Mesothelial cell of epicardium (in vitro differentiated cells): Measurements from ENCODE around the gene ZFP92. TPM values are rescaled to one million over a fixed set of nuclear protein-coding genes. Genes with fewer than 3 reads are reported as not detected.

Experiments
- DNase-seq, 2 experiments: peaks; one replicate each; pipeline ENCODE4 v3.0.0; 2021; ENCODE audit warnings: low spot score in 2 of 2; ENCODE audit not compliant: unreplicated experiment in 2 of 2
- H3K27ac Mint-ChIP-seq: 2 replicates; pipeline ENCODE4 v1.8.0; 2021; ENCODE audit warnings: mixed read lengths
- H3K27me3 Mint-ChIP-seq: 2 replicates; pipeline ENCODE4 v1.8.0; 2021; ENCODE audit warnings: low read depth, mixed read lengths
- H3K36me3 Mint-ChIP-seq: 2 replicates; pipeline ENCODE4 v1.8.0; 2021; ENCODE audit warnings: mixed read lengths
- H3K4me1 Mint-ChIP-seq: 2 replicates; pipeline ENCODE4 v1.8.0; 2021; ENCODE audit warnings: mixed read lengths
- H3K4me3 Mint-ChIP-seq: 2 replicates; pipeline ENCODE4 v1.8.0; 2021; ENCODE audit warnings: mild to moderate bottlenecking, moderate library complexity, mixed read lengths
- H3K9me3 Mint-ChIP-seq: 2 replicates; pipeline ENCODE4 v1.8.0; 2021; ENCODE audit warnings: mixed read lengths
- total RNA-seq: library from RNA; stranded (reverse); gene quantifications from 3 replicates; pipeline ENCODE4 v1.2.1, GENCODE V29; 2021
- TF ChIP-seq, protein P1 (sequence below): fragments of 200-600 bp; sonication (generic); IDR thresholded peaks from one replicate; pipeline ENCODE4 v1.5.0; 2021; ENCODE audit warnings: antibody characterized with exemption; ENCODE audit not compliant: unreplicated experiment

Gene ZFP92
- total RNA-seq, 1 donor from 2014 or later, result 1.3 TPM

DNA sequence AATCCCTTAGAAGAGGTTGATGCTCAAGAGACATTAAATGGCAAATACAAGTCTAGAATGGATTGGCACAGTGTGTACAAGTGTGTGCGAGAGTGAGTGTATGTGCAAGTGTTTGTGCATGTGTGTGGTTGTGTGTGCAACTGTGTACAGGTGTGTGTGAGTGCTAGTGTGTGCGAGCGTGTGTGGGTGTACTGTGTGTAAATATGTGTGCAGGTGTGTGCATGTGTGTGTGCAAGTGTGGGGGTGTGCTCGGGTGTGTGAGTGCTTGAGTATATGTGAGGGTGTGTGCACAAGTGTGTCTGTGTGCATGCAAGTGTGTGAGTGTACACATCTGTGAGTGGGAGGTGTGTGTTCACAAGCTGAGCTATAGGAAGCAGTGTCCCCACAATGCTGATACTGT lies 28.7 kb downstream of the ZFP92 start:
- Mint-ChIP-seq H3K4me3 (no peak overlapping the region), H3K27me3 (no peaks in the 10 kb centered on the region), H3K4me1 (peaks cover 2% of the 10 kb centered on the region), H3K36me3 (no peaks in the 10 kb centered on the region), H3K27ac (no peak overlapping the region), H3K9me3 (peaks cover 4% of the 10 kb centered on the region)
- TF ChIP-seq, protein P1, sequence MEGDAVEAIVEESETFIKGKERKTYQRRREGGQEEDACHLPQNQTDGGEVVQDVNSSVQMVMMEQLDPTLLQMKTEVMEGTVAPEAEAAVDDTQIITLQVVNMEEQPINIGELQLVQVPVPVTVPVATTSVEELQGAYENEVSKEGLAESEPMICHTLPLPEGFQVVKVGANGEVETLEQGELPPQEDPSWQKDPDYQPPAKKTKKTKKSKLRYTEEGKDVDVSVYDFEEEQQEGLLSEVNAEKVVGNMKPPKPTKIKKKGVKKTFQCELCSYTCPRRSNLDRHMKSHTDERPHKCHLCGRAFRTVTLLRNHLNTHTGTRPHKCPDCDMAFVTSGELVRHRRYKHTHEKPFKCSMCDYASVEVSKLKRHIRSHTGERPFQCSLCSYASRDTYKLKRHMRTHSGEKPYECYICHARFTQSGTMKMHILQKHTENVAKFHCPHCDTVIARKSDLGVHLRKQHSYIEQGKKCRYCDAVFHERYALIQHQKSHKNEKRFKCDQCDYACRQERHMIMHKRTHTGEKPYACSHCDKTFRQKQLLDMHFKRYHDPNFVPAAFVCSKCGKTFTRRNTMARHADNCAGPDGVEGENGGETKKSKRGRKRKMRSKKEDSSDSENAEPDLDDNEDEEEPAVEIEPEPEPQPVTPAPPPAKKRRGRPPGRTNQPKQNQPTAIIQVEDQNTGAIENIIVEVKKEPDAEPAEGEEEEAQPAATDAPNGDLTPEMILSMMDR, result no peak
- no peak for DNase-seq

DNA sequence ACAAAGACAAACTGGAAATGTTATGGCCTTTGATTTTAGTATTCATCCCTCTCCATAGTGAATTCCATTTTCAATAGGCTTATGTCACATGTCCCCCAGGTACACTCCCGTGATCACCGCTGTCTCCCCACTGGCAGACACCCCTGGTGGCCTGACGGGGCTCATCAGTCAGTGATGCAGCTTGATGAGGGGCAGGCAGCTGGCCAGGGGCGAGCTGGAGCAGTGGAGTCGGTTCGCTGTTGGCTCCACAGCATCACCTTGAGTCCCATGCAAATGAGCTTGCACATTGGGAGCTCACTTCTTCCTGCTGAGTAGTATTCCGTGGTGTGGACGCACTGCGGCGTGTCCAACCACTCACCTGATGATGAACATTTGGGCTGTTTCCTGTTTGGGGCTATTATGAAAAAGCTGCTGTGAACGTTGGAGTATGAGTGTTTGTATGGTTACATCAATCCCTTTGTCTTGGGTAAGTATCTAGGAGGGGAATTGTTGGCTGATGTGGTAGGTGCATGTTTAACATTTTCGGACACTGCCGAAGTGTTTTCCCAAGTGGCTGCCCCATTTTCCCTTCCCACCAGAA lies 29.4 kb downstream of the ZFP92 start:
- H3K4me1 Mint-ChIP-seq, result peaks cover 2% of the 10 kb centered on the region
- no peaks in the 10 kb centered on the region for H3K27me3 Mint-ChIP-seq
- no peak overlapping the region for H3K27ac Mint-ChIP-seq
- no peaks in the 10 kb centered on the region for H3K36me3 Mint-ChIP-seq
- H3K4me3 Mint-ChIP-seq, result no peak overlapping the region
- no peak for DNase-seq
- TF ChIP-seq, protein P1, result no peak
- peaks cover 4% of the 10 kb centered on the region for H3K9me3 Mint-ChIP-seq

DNA sequence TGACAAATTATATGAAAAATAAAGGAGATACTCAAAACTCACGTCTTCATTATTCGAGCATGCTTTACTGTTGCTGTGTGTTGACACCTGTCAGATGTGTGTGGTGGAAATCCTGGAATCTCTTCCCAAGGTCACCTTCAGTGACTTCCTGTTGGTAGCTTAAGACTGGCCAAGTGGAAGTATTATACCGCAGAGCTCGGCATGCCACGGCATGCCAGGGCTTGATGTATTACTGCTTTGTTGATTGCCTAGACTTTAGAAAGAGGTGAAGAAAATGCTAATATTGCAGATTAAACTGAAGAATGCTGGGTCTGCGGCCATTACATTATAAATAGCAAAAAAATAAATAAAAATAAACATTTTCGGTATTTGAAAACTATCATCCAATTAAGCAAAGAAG lies 30.0 kb downstream of the ZFP92 start:
- Mint-ChIP-seq H3K9me3 (peaks cover 4% of the 10 kb centered on the region), H3K27ac (no peak overlapping the region), H3K27me3 (no peaks in the 10 kb centered on the region), H3K4me3 (no peak overlapping the region), H3K36me3 (no peaks in the 10 kb centered on the region), H3K4me1 (peaks cover 2% of the 10 kb centered on the region)
- TF ChIP-seq, protein P1, result no peak
- no peak for DNase-seq

DNA sequence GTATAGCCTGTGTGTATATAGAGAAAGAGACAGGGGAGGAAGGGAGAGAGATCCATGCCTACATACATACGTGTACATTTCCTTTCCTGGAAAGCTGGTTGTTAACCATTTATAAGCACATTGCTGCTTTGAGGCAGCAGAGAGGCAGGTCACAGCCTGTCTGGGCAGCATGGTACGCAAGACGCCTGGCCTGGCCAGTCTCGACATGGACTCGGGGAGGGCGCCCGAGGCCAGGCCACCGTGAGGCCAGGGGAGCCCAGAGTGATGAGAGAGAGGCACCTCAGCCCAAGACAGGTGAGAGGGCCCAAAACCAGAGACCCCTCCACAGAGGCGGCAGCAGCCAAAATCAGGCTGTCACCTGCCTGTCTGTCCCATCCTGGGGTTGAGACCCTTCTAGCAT lies 30.7 kb downstream of the ZFP92 start:
- Mint-ChIP-seq H3K4me3 (no peak overlapping the region), H3K9me3 (peaks cover 4% of the 10 kb centered on the region), H3K4me1 (peaks cover 2% of the 10 kb centered on the region), H3K27ac (no peak overlapping the region), H3K27me3 (no peaks in the 10 kb centered on the region), H3K36me3 (no peaks in the 10 kb centered on the region)
- TF ChIP-seq, protein P1, result no peak
- no peak for DNase-seq

DNA sequence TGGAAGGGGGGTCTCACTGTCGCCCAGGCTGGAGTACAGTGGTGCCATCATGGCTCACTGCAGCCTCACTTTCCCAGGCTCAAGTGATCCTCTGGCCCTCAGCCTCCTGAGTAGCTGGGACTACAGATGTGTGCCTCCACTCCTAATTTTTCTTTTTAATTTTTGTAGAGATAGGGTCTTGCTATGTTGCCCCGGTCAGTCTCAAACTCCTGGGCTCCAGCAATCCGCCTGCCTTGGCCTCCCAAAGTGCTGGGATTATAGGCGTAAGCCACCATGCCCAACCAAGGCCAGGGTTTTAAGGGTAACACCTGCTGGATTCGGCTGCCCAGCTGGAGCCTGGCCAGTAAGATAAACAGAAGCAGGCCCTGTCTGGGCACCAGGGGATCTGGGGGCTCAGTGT lies 31.2 kb downstream of the ZFP92 start:
- peaks cover 4% of the 10 kb centered on the region for H3K9me3 Mint-ChIP-seq
- H3K36me3 Mint-ChIP-seq, result no peaks in the 10 kb centered on the region
- no peak overlapping the region for H3K27ac Mint-ChIP-seq
- no peaks in the 10 kb centered on the region for H3K27me3 Mint-ChIP-seq
- no peak for DNase-seq
- TF ChIP-seq, protein P1, result no peak
- H3K4me3 Mint-ChIP-seq, result no peak overlapping the region
- H3K4me1 Mint-ChIP-seq, result peaks cover 2% of the 10 kb centered on the region
